Measurements from ENCODE around the gene POU3F3.

- TF ChIP-seq ZBTB33 (IDR thresholded peaks at IDR 0.05; ENCODE audit: extremely low read depth, insufficient replicate concordance, low read length) (no peak), EZH2 (IDR thresholded peaks at IDR 0.05) (no peak), SIN3A (IDR thresholded peaks at IDR 0.05; ENCODE audit: low read depth) (no peak), TCF7L2 (IDR thresholded peaks at IDR 0.05; ENCODE audit: borderline replicate concordance, extremely low read depth, insufficient read depth, insufficient read length) (no peak), ATF3 (IDR thresholded peaks at IDR 0.05) (no peak), ZNF274 (IDR thresholded peaks at IDR 0.05; ENCODE audit: low read depth, low read length) (no peak), YY1 (IDR thresholded peaks at IDR 0.05; ENCODE audit: extremely low read depth, insufficient replicate concordance, low read depth, low read length) (no peak), POLR2A (IDR thresholded peaks at IDR 0.05; ENCODE audit: borderline replicate concordance, extremely low read depth, insufficient read depth, insufficient read length) (no peak)
- TF ChIP-seq, protein P1, sequence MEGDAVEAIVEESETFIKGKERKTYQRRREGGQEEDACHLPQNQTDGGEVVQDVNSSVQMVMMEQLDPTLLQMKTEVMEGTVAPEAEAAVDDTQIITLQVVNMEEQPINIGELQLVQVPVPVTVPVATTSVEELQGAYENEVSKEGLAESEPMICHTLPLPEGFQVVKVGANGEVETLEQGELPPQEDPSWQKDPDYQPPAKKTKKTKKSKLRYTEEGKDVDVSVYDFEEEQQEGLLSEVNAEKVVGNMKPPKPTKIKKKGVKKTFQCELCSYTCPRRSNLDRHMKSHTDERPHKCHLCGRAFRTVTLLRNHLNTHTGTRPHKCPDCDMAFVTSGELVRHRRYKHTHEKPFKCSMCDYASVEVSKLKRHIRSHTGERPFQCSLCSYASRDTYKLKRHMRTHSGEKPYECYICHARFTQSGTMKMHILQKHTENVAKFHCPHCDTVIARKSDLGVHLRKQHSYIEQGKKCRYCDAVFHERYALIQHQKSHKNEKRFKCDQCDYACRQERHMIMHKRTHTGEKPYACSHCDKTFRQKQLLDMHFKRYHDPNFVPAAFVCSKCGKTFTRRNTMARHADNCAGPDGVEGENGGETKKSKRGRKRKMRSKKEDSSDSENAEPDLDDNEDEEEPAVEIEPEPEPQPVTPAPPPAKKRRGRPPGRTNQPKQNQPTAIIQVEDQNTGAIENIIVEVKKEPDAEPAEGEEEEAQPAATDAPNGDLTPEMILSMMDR (IDR thresholded peaks at IDR 0.05 in 2 of 3, conservative IDR thresholded peaks at IDR 0.05 in 1 of 3; ENCODE audit: borderline replicate concordance in 1 of 3, insufficient read depth in 1 of 3, low read depth in 2 of 3, low read length in 2 of 3), result no peak
Observed at GRCh38 chr2:104865096-104865470, 11.2 kb downstream of the POU3F3 start.

Data from HCT116 (cell line).